Gastroesophageal sphincter (tissue), 3 donors: ENCODE measurements around the gene HCN3.

ENCODE experiments used
- CTCF ChIP-seq, 4 experiments: fragments of 200-600 bp in 2 of 4; fragments of 450-650 bp in 2 of 4; sonication (generic) in 1 of 4; IDR thresholded peaks; one replicate each; pipeline ENCODE4 v1.5.1; 2017 to 2019; ENCODE audit warnings: antibody characterized with exemption in 4 of 4, mild to moderate bottlenecking in 2 of 4, moderate library complexity in 2 of 4
- EP300 ChIP-seq: sonication (generic); formaldehyde crosslinking; IDR thresholded peaks from one replicate; pipeline ENCODE4 v1.6.1; 2017; ENCODE audit warnings: antibody characterized with exemption, mild to moderate bottlenecking
- POLR2A ChIP-seq, 2 donors: fragments of 450-650 bp; IDR thresholded peaks; one replicate each; pipeline ENCODE4 v1.6.1; 2017; ENCODE audit warnings: antibody characterized with exemption in 2 of 2, mild to moderate bottlenecking in 2 of 2, moderate library complexity in 1 of 2
- POLR2AphosphoS5 ChIP-seq: sonication (generic); formaldehyde crosslinking; IDR thresholded peaks from one replicate; pipeline ENCODE4 v1.6.1; 2017; ENCODE audit warnings: antibody characterized with exemption

- TF ChIP-seq POLR2AphosphoS5 (no peak), CTCF (IDR thresholded peaks at IDR 0.05) (no peak), EP300 (no peak), POLR2A (IDR thresholded peaks at IDR 0.05) (no peak)
Observed at GRCh38 chr1:155286544-155286943, 9.3 kb downstream of the HCN3 start.
